ENCODE data around the gene RAB8B.

DNA sequence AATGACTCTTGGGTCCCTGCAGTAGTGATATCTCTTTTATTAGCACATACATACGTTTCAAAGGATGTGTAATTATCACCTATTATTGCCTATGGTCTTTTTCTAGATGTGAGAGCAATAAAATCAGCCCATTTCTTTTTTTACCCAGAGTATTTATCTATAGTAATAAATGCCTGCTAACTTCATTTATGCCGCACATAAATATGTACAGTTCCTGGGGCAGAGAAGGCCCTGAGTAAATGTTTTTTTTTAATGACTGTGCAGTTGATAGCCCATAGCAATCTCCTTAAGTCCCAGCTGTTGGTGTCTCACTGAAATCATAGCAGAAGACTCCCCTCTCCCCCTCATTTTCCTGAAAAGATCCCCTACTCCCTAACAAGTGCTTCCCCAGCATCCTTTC lies 16.7 kb downstream of the RAB8B start:
- TF ChIP-seq POLR2A (IDR thresholded peaks at IDR 0.05; ENCODE audit: extremely low read depth, insufficient read length), result no peak
- TF ChIP-seq, protein P1, sequence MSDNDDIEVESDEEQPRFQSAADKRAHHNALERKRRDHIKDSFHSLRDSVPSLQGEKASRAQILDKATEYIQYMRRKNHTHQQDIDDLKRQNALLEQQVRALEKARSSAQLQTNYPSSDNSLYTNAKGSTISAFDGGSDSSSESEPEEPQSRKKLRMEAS (IDR thresholded peaks at IDR 0.05; ENCODE audit: low read depth, low read length), result no peak
- TF ChIP-seq, protein P2, sequence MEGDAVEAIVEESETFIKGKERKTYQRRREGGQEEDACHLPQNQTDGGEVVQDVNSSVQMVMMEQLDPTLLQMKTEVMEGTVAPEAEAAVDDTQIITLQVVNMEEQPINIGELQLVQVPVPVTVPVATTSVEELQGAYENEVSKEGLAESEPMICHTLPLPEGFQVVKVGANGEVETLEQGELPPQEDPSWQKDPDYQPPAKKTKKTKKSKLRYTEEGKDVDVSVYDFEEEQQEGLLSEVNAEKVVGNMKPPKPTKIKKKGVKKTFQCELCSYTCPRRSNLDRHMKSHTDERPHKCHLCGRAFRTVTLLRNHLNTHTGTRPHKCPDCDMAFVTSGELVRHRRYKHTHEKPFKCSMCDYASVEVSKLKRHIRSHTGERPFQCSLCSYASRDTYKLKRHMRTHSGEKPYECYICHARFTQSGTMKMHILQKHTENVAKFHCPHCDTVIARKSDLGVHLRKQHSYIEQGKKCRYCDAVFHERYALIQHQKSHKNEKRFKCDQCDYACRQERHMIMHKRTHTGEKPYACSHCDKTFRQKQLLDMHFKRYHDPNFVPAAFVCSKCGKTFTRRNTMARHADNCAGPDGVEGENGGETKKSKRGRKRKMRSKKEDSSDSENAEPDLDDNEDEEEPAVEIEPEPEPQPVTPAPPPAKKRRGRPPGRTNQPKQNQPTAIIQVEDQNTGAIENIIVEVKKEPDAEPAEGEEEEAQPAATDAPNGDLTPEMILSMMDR (IDR thresholded peaks at IDR 0.05; ENCODE audit: low read depth, low read length), result no peak

Measured in NB4 (cell line).